Hematopoietic multipotent progenitor cell (in vitro differentiated cells): ENCODE measurements around the gene TPK1. TPM values are rescaled to one million over a fixed set of nuclear protein-coding genes. Genes with fewer than 3 reads are reported as not detected.
A peak's percentile ranks its signal among the peaks of the same experiment; 100 is the strongest.

Source experiments
- DNase-seq, 3 donors: peaks; one replicate each; pipeline ENCODE4 v3.0.0-alpha.2; 2011 to 2015; ENCODE audit warnings: low read depth in 2 of 3, low spot score in 2 of 3
- total RNA-seq: library from RNA; depleted of rRNA; stranded (reverse); fragments of >200 nt; gene quantifications from one replicate; pipeline ENCODE4 v1.2.3, GENCODE V29; 2012

TPK1 gene
- 23.4 TPM for total RNA-seq

- DNase-seq = peak; percentile 84 to 95 (median 94)
Observed at GRCh38 chr7:144835652-144836544, at the start of gene TPK1. Gene TPK1 (minus strand): TSS chr7:144836053. CDS start chr7:144835602, 451 bp downstream.

GRCh38 chr7:144885478-144885877 is 49.6 kb upstream of the TPK1 start:
- no peak for DNase-seq

- no peak for DNase-seq
Observed at GRCh38 chr7:144884896-144885295, 49.0 kb upstream of the TPK1 start.

GRCh38 chr7:144873316-144873845 is 37.5 kb upstream of the TPK1 start:
- no peak for DNase-seq

- no peak for DNase-seq
Observed at GRCh38 chr7:144869082-144869481, 33.2 kb upstream of the TPK1 start.

GRCh38 chr7:144866189-144866588 is 30.3 kb upstream of the TPK1 start:
- no peak for DNase-seq

GRCh38 chr7:144863320-144863647 is 27.4 kb upstream of the TPK1 start:
- no peak for DNase-seq

- no peak for DNase-seq
Observed at GRCh38 chr7:144862612-144863319, 26.9 kb upstream of the TPK1 start.

- no peak for DNase-seq
Observed at GRCh38 chr7:144859739-144860138, 23.9 kb upstream of the TPK1 start.

GRCh38 chr7:144857463-144857862 is 21.6 kb upstream of the TPK1 start:
- DNase-seq = no peak

- DNase-seq = peak in 2 of 3 donors; percentile 7 to 33
Observed at GRCh38 chr7:144854839-144855424, 19.1 kb upstream of the TPK1 start.

- DNase-seq = no peak
Observed at GRCh38 chr7:144853542-144853941, 17.7 kb upstream of the TPK1 start.

- DNase-seq = no peak
Observed at GRCh38 chr7:144848078-144848477, 12.2 kb upstream of the TPK1 start.

- DNase-seq = peak in 2 of 3 donors; percentile 79 to 85
Observed at GRCh38 chr7:144842377-144842851, 6.6 kb upstream of the TPK1 start.

GRCh38 chr7:144836545-144836842 is 641 bp upstream of the TPK1 start:
- DNase-seq = no peak

- DNase-seq = peak; percentile 35 to 60 (median 41)
Observed at GRCh38 chr7:144835155-144835611, 670 bp downstream of the TPK1 start.

GRCh38 chr7:144834641-144835144 is 1.2 kb downstream of the TPK1 start:
- DNase-seq = peak in 2 of 3 donors; percentile 56 to 81

GRCh38 chr7:144830811-144831210 is 5.0 kb downstream of the TPK1 start:
- DNase-seq = no peak

GRCh38 chr7:144830024-144830785 is 5.6 kb downstream of the TPK1 start:
- DNase-seq = no peak

- no peak for DNase-seq
Observed at GRCh38 chr7:144827621-144828020, 8.2 kb downstream of the TPK1 start.
